Measurements from ENCODE around the gene SPATA18.

Gene SPATA18

GRCh38 chr4:52051615-52052474 is 741 bp downstream of the SPATA18 start:
- H3K9ac ChIP-seq (ENCODE audit: insufficient read length, low read depth) = peak overlapping the region; percentile 76
- H3K9me3 ChIP-seq (ENCODE audit: insufficient read depth, low read length) = peaks cover 18% of the 10 kb centered on the region; the same call in 1 of the 2 replicates
- peaks cover 37% of the 10 kb centered on the region for H3K27me3 ChIP-seq (ENCODE audit: insufficient read depth, insufficient read length)
- TF ChIP-seq ZNF274 (IDR thresholded peaks at IDR 0.05; ENCODE audit: low read depth, low read length) = no peak
- TF ChIP-seq SUZ12 (IDR thresholded peaks at IDR 0.05; ENCODE audit: extremely low read depth, insufficient read depth, insufficient read length) = no peak
- TF ChIP-seq YY1 (IDR thresholded peaks at IDR 0.05; ENCODE audit: insufficient read depth, insufficient read length) = no peak
- H3K4me1 ChIP-seq (ENCODE audit: insufficient read depth, insufficient read length) = no peaks in the 10 kb centered on the region
- H3K4me3 ChIP-seq (ENCODE audit: insufficient read length, low read depth) = peak overlapping the region; percentile 54
- DNase-seq (ENCODE audit: low read depth, low spot score) = peak; percentile 76
- H3K36me3 ChIP-seq (ENCODE audit: insufficient read depth, insufficient read length, low read length) = no peaks in the 10 kb centered on the region

GRCh38 chr4:52052475-52052780 is 1.3 kb downstream of the SPATA18 start:
- no peak overlapping the region for H3K9ac ChIP-seq (ENCODE audit: insufficient read length, low read depth)
- no peak for DNase-seq (ENCODE audit: low read depth, low spot score)
- no peak overlapping the region for H3K4me3 ChIP-seq (ENCODE audit: insufficient read length, low read depth)
- peaks cover 18% of the 10 kb centered on the region; the same call in 1 of the 2 replicates for H3K9me3 ChIP-seq (ENCODE audit: insufficient read depth, low read length)
- no peaks in the 10 kb centered on the region for H3K4me1 ChIP-seq (ENCODE audit: insufficient read depth, insufficient read length)
- H3K36me3 ChIP-seq (ENCODE audit: insufficient read depth, insufficient read length, low read length) = no peaks in the 10 kb centered on the region
- no peak for TF ChIP-seq YY1 (IDR thresholded peaks at IDR 0.05; ENCODE audit: insufficient read depth, insufficient read length)
- no peak for TF ChIP-seq ZNF274 (IDR thresholded peaks at IDR 0.05; ENCODE audit: low read depth, low read length)
- no peak for TF ChIP-seq SUZ12 (IDR thresholded peaks at IDR 0.05; ENCODE audit: extremely low read depth, insufficient read depth, insufficient read length)
- peaks cover 37% of the 10 kb centered on the region for H3K27me3 ChIP-seq (ENCODE audit: insufficient read depth, insufficient read length)

- H3K4me1 ChIP-seq (ENCODE audit: insufficient read depth, insufficient read length) = no peaks in the 10 kb centered on the region
- no peak for TF ChIP-seq ZNF274 (IDR thresholded peaks at IDR 0.05; ENCODE audit: low read depth, low read length)
- TF ChIP-seq SUZ12 (IDR thresholded peaks at IDR 0.05; ENCODE audit: extremely low read depth, insufficient read depth, insufficient read length) = no peak
- TF ChIP-seq YY1 (IDR thresholded peaks at IDR 0.05; ENCODE audit: insufficient read depth, insufficient read length) = no peak
- no peaks in the 10 kb centered on the region for H3K36me3 ChIP-seq (ENCODE audit: insufficient read depth, insufficient read length, low read length)
- peaks cover 37% of the 10 kb centered on the region for H3K27me3 ChIP-seq (ENCODE audit: insufficient read depth, insufficient read length)
- DNase-seq (ENCODE audit: low read depth, low spot score) = no peak
- H3K9me3 ChIP-seq (ENCODE audit: insufficient read depth, low read length) = 0 out of 2 replicates have a peak, but pooled peaks cover 6% of the 10 kb centered on the region
- H3K9ac ChIP-seq (ENCODE audit: insufficient read length, low read depth) = no peak overlapping the region
- H3K4me3 ChIP-seq (ENCODE audit: insufficient read length, low read depth) = no peak overlapping the region
Measured at GRCh38 chr4:52054254-52054653, 3.1 kb downstream of the SPATA18 start.

- Histone ChIP-seq H3K36me3 (ENCODE audit: insufficient read depth, insufficient read length, low read length) (no peaks in the 10 kb centered on the region), H3K27me3 (ENCODE audit: insufficient read depth, insufficient read length) (peaks cover 12% of the 10 kb centered on the region), H3K4me1 (ENCODE audit: insufficient read depth, insufficient read length) (no peaks in the 10 kb centered on the region), H3K4me3 (ENCODE audit: insufficient read length, low read depth) (no peak overlapping the region), H3K9ac (ENCODE audit: insufficient read length, low read depth) (no peak overlapping the region), H3K9me3 (ENCODE audit: insufficient read depth, low read length) (no peaks in the 10 kb centered on the region)
- no peak for TF ChIP-seq SUZ12 (IDR thresholded peaks at IDR 0.05; ENCODE audit: extremely low read depth, insufficient read depth, insufficient read length)
- no peak for TF ChIP-seq ZNF274 (IDR thresholded peaks at IDR 0.05; ENCODE audit: low read depth, low read length)
- no peak for TF ChIP-seq YY1 (IDR thresholded peaks at IDR 0.05; ENCODE audit: insufficient read depth, insufficient read length)
- no peak for DNase-seq (ENCODE audit: low read depth, low spot score)
Measured at GRCh38 chr4:52057196-52057595, 6.1 kb downstream of the SPATA18 start.

GRCh38 chr4:52058275-52058674 is 7.2 kb downstream of the SPATA18 start:
- H3K4me3 ChIP-seq (ENCODE audit: insufficient read length, low read depth) = no peak overlapping the region
- H3K27me3 ChIP-seq (ENCODE audit: insufficient read depth, insufficient read length) = peaks cover 3% of the 10 kb centered on the region
- TF ChIP-seq YY1 (IDR thresholded peaks at IDR 0.05; ENCODE audit: insufficient read depth, insufficient read length) (no peak), SUZ12 (IDR thresholded peaks at IDR 0.05; ENCODE audit: extremely low read depth, insufficient read depth, insufficient read length) (no peak), ZNF274 (IDR thresholded peaks at IDR 0.05; ENCODE audit: low read depth, low read length) (no peak)
- H3K36me3 ChIP-seq (ENCODE audit: insufficient read depth, insufficient read length, low read length) = no peaks in the 10 kb centered on the region
- H3K9ac ChIP-seq (ENCODE audit: insufficient read length, low read depth) = no peak overlapping the region
- no peaks in the 10 kb centered on the region for H3K9me3 ChIP-seq (ENCODE audit: insufficient read depth, low read length)
- DNase-seq (ENCODE audit: low read depth, low spot score) = no peak
- no peaks in the 10 kb centered on the region for H3K4me1 ChIP-seq (ENCODE audit: insufficient read depth, insufficient read length)

- DNase-seq (ENCODE audit: low read depth, low spot score) = no peak
- H3K9ac ChIP-seq (ENCODE audit: insufficient read length, low read depth) = no peak overlapping the region
- no peak overlapping the region for H3K4me3 ChIP-seq (ENCODE audit: insufficient read length, low read depth)
- no peaks in the 10 kb centered on the region for H3K36me3 ChIP-seq (ENCODE audit: insufficient read depth, insufficient read length, low read length)
- no peaks in the 10 kb centered on the region for H3K27me3 ChIP-seq (ENCODE audit: insufficient read depth, insufficient read length)
- no peaks in the 10 kb centered on the region for H3K4me1 ChIP-seq (ENCODE audit: insufficient read depth, insufficient read length)
- H3K9me3 ChIP-seq (ENCODE audit: insufficient read depth, low read length) = no peaks in the 10 kb centered on the region
- no peak for TF ChIP-seq YY1 (IDR thresholded peaks at IDR 0.05; ENCODE audit: insufficient read depth, insufficient read length)
- TF ChIP-seq SUZ12 (IDR thresholded peaks at IDR 0.05; ENCODE audit: extremely low read depth, insufficient read depth, insufficient read length) = no peak
- TF ChIP-seq ZNF274 (IDR thresholded peaks at IDR 0.05; ENCODE audit: low read depth, low read length) = no peak
Measured at GRCh38 chr4:52059372-52059771, 8.3 kb downstream of the SPATA18 start.

- TF ChIP-seq YY1 (IDR thresholded peaks at IDR 0.05; ENCODE audit: insufficient read depth, insufficient read length) = no peak
- TF ChIP-seq SUZ12 (IDR thresholded peaks at IDR 0.05; ENCODE audit: extremely low read depth, insufficient read depth, insufficient read length) = no peak
- no peak for TF ChIP-seq ZNF274 (IDR thresholded peaks at IDR 0.05; ENCODE audit: low read depth, low read length)
- Histone ChIP-seq H3K9ac (ENCODE audit: insufficient read length, low read depth) (no peak overlapping the region), H3K36me3 (ENCODE audit: insufficient read depth, insufficient read length, low read length) (no peaks in the 10 kb centered on the region), H3K4me1 (ENCODE audit: insufficient read depth, insufficient read length) (no peaks in the 10 kb centered on the region), H3K9me3 (ENCODE audit: insufficient read depth, low read length) (no peaks in the 10 kb centered on the region), H3K27me3 (ENCODE audit: insufficient read depth, insufficient read length) (no peaks in the 10 kb centered on the region), H3K4me3 (ENCODE audit: insufficient read length, low read depth) (no peak overlapping the region)
- no peak for DNase-seq (ENCODE audit: low read depth, low spot score)
Measured at GRCh38 chr4:52069571-52069970, 18.5 kb downstream of the SPATA18 start.
